T-helper 2 cell treated with Interferon-gamma antibody and Interleukin-4, amounts not matched to agents 100 ng/mL and 5 ng/mL, for 36 hours (primary cell): Measurements from ENCODE around the gene PCDHGA4. TPM values are rescaled to one million over a fixed set of nuclear protein-coding genes. Genes with fewer than 3 reads are reported as not detected.
"Not testable (repeated sequence)": the region's sequence is repeated elsewhere in the genome, so short reads cannot be mapped to it uniquely, and the experiment has no call there.

Source experiments
- intact Hi-C: fragments of 100-400 bp; cut with micrococcal nuclease; formaldehyde crosslinking; loops from one replicate; pipeline ENCODE4 v1.15.1; 2023
- total RNA-seq: library from RNA; stranded (reverse); gene quantifications from 2 replicates; pipeline ENCODE4 v1.2.3, GENCODE V29; 2022

Gene PCDHGA4
- 0.43 and 0.45 TPM in 2 replicates for total RNA-seq

- intact Hi-C loops, result no loop called here
Measured at GRCh38 chr5:141354900-141355469, at the start of gene PCDHGA4. TSS of gene PCDHGA4 (plus strand) at chr5:141355021. CDS start at chr5:141355108, 87 bp downstream.

- intact Hi-C loops, result no loop called here
Measured at GRCh38 chr5:141306630-141307029, 48.2 kb upstream of the PCDHGA4 start.

DNA sequence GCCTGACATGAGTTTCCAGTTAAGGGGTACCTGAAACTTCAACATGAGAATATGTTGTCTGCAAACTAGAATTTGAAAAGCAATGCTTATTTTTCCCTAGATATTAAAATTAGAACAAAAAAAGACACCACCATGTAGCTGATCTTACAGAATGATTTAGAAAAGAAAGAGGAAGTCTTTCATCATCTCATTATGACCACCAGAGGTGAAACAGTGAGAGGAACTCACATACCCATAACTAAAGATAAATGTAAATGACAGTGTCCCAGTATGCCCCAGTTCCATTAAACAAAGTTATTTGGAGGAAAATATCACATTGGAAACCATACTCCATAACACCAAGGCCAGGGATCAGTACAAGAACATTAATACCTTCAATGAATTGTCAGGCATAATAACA, 41.1 kb upstream of the PCDHGA4 start:
- intact Hi-C loops, result no loop called here

GRCh38 chr5:141316963-141317362, 37.9 kb upstream of the PCDHGA4 start:
- intact Hi-C loops, result not testable (repeated sequence)

GRCh38 chr5:141319202-141319601, 35.6 kb upstream of the PCDHGA4 start:
- intact Hi-C loops, result no loop called here

DNA sequence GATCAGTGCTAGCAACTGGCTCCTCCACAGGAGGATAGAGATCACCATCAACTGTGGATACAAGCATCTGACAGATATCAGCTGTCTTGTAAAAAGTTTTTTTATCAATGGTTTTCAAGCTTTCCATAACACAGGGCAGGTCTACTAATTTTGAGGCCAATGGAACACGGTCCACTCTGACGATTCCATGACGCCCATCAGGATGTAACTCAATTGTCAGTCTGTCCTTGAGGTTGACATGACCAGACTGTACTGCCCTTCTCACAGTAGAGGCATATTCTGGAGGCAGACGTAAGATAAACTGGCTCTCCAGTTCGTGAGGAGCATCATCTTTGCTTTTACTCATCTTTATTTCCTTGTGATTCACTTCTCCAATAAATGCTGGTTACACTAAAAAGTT, 35.1 kb upstream of the PCDHGA4 start:
- intact Hi-C loops, result loop anchor here (1.0 to 5.0 kb wide), 6 partner anchors 93 to 673 kb away; partner anchors contain the start of genes IK, NDUFA2 and PCDHGA10

DNA sequence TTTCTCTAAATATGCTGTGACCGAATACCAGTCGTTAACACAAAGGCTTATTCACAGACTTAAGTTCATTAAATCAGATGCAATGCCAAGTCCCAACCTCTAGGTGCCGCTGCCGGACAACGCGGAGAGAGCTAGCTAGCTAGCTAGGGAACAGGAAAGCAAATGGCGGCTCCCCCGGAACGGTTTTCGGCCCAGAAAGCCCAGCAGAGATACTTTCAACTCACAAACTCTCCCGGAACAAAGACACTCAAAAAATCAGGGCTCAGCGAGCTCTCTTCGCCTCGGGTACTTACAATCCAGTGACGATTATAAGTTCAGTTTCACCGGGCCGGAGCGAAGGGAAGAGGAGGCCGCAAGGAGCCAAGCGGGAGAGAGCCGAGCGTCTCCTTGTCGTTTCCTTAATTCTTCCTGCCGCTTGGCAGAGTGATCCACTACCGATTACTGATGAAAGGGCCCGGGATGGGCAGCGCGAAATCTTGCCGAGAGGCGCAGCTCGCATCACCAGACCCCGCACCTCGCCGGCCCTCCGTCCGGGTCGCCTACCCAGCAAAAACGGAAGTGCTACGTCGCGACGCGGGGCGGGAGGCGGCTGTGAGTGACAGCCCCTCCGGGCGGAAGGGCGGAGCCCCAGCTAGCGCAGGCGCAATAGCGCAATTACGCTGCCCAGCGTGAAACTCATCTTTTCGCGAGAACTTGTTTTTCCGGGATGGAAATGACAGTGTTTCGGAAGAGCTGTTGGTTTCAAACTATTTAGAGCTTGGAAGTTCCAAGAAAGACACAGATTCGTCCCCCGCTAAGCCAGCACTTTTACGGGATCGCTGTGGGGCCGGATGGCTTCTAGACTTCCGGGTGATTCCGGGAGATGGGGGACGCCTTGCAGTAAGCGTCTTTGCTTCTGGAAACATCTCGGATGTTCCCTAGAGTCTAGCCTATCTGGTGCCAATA, 34.3 kb upstream of the PCDHGA4 start, which contains the start of gene TAF7:
Gene TAF7, minus strand, starts transcription at position 560 of the 945 bp plus-strand sequence. CDS start 740 bp downstream, outside the sequence.
- intact Hi-C loops, result loop anchor here (1.0 to 5.0 kb wide), 6 partner anchors 92 to 674 kb away; partner anchors contain the start of genes IK, NDUFA2 and PCDHGA10

DNA sequence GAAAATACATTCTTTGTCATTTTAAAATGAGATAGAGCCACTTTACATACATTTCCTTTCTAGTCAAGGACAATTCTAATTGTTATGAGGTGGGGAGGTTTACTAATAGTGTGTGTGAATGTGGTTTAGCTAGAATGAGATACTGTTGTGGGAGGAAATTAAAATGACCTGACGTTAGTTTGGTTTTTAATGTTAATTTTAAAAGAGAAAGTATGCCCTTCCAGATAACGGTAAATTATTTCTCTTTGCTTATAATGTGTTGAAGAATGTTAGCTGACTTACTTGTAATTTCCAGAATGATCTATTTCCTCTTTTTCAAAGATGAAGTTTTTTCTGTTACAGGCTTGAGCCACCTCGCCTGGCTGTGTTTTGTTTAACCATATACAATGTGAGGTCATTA, 32.6 kb upstream of the PCDHGA4 start:
- intact Hi-C loops, result loop anchor here (5.0 kb wide), 1 partner anchor 90 kb away; the partner anchor contains the start of gene PCDHGA10

DNA sequence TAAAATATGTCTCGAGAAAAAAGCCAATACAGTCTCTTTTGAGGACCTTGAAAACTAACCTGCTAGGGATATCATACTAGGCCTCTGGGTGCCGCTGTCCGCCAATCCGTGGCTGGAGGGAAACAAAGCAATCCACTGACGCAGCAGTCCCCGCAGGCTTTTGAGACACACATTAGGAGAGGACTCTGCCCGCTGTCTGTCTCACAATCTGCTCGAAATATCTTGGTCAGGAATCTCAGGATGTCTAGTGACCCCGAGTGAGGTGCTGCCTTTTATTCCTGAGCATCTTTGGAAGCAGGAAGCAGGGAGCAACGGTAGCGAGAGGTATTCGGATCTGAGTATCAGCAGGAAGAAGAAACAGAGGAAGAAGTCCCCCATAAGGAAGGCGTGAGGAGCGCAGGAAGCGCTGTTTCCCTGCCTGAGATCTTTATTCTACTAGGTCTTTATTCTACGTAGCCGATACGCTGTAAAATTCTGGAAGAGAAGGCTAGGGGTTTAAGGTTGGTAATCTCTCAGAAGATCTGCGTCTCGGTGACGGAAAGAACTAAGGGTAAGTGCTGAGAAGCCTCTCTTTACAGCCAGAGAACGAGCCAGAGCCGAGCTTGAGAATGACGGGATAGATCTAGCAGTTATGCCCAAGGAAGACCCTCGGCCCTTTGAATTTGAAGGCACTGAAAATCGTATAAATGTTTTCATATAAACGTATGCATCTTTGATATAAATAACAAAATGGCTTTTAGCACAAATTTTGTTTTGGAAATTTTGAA, 28.6 kb upstream of the PCDHGA4 start:
- intact Hi-C loops, result no loop called here

DNA sequence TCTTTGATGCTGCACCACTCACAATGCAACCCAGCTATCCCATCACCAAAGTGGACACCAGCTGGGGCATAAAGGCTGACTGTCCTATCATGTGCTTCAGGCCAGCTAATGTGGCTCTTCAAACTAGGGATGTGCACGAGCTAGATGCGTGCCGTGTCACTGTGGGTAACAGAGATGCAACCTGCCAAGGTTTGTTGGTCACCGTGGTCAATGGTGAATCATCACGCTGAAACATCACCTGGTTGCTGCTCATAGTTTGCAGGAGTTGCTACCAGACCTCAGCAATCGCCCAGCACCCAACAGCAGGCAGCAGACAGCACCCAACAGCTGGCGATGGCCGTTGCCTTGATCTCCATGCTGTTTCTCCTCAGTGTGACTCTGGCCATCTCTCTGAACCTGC, 26.6 kb upstream of the PCDHGA4 start:
- intact Hi-C loops, result no loop called here

GRCh38 chr5:141330299-141331080, 24.3 kb upstream of the PCDHGA4 start, which contains the start of gene PCDHGA1:
TSS of gene PCDHGA1 (plus strand) at chr5:141330514.
- intact Hi-C loops, result no loop called here

- intact Hi-C loops, result not testable (repeated sequence)
Measured at GRCh38 chr5:141332571-141332970, 22.2 kb upstream of the PCDHGA4 start.

DNA sequence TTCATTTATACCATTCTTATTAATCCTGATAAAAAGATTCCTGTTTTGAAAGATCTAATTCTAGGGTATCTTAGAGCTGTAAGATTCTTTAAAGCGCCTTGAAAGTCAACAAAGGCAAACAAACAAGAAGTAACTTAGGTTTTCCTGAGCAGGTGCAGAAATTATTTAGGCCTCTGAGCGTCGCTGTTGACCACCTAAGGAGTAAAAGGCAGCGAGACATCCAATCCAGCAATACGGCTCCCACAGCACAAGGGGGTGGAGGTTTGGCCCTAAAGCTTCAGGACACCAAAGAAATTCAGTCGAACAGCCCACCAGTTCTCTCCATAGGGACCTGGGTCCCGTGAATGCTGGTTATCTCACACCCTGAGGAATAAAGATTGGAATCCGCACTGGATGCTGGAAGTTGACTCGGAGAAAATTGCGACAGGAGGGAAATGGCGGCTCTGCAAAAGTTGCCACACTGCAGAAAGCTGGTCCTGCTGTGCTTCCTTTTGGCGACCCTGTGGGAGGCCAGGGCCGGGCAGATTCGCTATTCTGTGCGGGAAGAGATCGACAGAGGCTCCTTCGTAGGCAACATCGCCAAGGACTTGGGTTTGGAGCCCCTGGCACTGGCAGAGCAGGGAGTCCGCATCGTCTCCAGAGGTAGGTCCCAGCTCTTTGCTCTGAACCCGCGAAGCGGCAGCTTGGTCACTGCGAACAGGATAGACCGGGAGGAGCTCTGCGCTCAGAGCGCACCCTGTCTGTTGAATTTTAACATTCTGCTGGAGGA, 16.1 kb upstream of the PCDHGA4 start, which contains the start of gene PCDHGA2:
Gene PCDHGA2, plus strand, starts transcription at position 223 of the 769 bp plus-strand sequence.
- intact Hi-C loops, result no loop called here

GRCh38 chr5:141340781-141341354, 14.0 kb upstream of the PCDHGA4 start:
- intact Hi-C loops, result not testable (repeated sequence)

DNA sequence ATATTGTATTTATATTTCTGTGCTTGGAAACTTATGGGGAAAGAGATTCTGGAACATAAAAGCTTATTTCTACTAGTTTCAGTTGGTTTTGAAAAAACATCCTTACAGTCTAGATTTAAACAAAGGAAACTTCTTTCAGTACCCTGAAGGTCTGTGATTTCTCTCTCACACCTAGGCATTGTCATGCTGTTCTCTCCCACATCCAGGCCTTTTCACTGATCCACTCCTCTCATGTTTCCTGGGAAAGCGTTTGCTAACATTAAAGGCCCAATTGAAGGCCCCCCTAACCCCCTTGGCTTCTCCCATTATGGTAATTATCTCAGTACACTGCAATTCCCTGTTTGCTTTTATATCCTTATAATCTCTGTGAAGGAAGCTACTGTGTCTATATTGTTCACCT, 12.0 kb upstream of the PCDHGA4 start:
- intact Hi-C loops, result no loop called here

DNA sequence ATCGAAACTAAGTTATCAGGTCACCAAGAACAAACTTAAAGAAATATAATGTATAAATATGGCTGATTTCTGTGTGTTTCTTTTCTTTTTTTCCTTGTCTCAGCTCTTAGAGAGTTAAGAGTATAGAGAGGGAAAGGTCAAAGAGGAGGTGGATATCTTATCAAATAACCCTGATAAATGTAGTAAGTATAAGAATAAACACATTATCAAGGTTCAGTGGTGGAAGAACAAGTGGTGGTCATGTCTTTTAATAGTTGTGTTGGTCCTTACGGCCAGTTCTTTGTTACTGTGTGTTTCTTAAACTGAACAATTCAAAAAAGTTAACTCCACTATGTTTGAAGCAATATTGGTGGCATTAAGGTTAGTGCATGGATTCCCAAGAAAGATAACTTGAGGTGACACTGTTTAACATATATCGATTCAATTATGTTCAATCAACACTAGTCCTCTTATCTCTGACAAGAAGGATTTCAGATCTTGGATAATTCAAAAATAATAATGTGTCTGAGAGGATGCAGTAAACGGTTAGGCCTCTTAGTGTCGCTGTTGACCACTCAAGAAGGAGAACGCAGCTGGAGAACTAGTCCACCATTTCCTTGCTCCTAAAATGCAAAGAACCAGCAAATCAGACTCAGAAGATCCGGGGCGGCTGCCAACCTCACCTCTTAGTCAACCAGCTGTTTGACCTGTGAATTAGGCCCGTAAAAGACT, 11.4 kb upstream of the PCDHGA4 start, which contains the start of gene PCDHGA3:
Gene PCDHGA3, plus strand, starts transcription at position 588 of the 711 bp plus-strand sequence. CDS start 205 bp downstream, outside the sequence.
- intact Hi-C loops, result no loop called here

GRCh38 chr5:141343953-141344463, 10.8 kb upstream of the PCDHGA4 start:
- intact Hi-C loops, result no loop called here

DNA sequence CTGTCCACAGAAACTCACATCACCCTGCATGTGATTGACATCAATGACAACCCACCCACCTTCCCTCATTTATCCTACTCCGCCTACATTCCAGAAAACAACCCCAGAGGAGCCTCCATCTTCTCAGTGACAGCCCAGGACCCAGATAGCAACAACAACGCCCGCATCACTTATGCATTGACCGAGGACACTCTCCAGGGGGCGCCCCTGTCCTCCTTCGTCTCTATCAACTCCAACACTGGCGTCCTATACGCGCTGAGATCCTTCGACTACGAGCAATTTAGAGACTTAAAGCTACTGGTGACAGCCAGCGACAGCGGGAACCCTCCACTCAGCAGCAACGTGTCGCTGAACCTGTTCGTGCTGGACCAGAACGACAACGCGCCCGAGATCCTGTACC, 9.5 kb upstream of the PCDHGA4 start:
- intact Hi-C loops, result no loop called here
